Psoas muscle (tissue), 8 donors: ENCODE results near the gene SPTBN4. TPM values are rescaled to one million over a fixed set of nuclear protein-coding genes. Genes with fewer than 3 reads are reported as not detected.
A peak's percentile ranks its signal among the peaks of the same experiment; 100 is the strongest.
"Not testable (repeated sequence)": the region's sequence is repeated elsewhere in the genome, so short reads cannot be mapped to it uniquely, and the experiment has no call there.

Source experiments
- ATAC-seq, 4 donors: fragments of 200-7000 bp; cut with Tn5 transposase; one replicate each; pipeline ENCODE4 v1.9.1; 2020; ENCODE audit warnings: moderate library complexity in 3 of 4, mild to moderate bottlenecking in 2 of 4
- DNase-seq, 2 donors: peaks; one replicate each; pipeline ENCODE4 v3.0.0-alpha.2; 2020
- H3K27ac ChIP-seq: fragments of 200-600 bp; one replicate; pipeline ENCODE4 v1.8.0; 2022
- H3K27me3 ChIP-seq, 3 donors: fragments of 200-600 bp in 1 of 3; one replicate each; pipeline versions ENCODE4 v1.6.1 to v1.8.0; 2013 to 2022; ENCODE audit warnings: low read length in 2 of 3, mild to moderate bottlenecking in 2 of 3, moderate library complexity in 1 of 3; ENCODE audit not compliant: insufficient read depth in 3 of 3
- H3K36me3 ChIP-seq, 2 donors: fragments of 200-600 bp in 1 of 2; one replicate each; pipeline versions ENCODE4 v1.6.1 to v1.8.0; 2013 to 2022; ENCODE audit warnings: low read depth in 1 of 2, mild to moderate bottlenecking in 1 of 2, moderate library complexity in 1 of 2; ENCODE audit not compliant: insufficient read depth in 1 of 2
- H3K4me1 ChIP-seq: fragments of 200-600 bp; one replicate; pipeline ENCODE4 v1.8.0; 2022
- H3K4me3 ChIP-seq: fragments of 200-600 bp; one replicate; pipeline ENCODE4 v1.8.0; 2022; ENCODE audit warnings: mild to moderate bottlenecking
- H3K9me3 ChIP-seq: fragments of 200-600 bp; one replicate; pipeline ENCODE4 v1.8.0; 2022
- CTCF ChIP-seq: fragments of 200-600 bp; IDR thresholded peaks from one replicate; pipeline ENCODE4 v1.8.0; 2022; ENCODE audit warnings: antibody characterized with exemption
- WGBS, 3 donors: extraction: QIAGEN DNeasy Blood & Tissue Kit; methylation state at CpG; one replicate each; pipeline versions ENCODE4 v1.1.6 to v1.1.7; 2013; 5-methylcytosine and 5-hydroxymethylcytosine counted together
- intact Hi-C, 2 donors: fragments of 100-400 bp; cut with DNase I; formaldehyde crosslinking; loops; one replicate each; pipeline versions ENCODE4 v1.11.0 to v1.14.2; 2022
- polyA plus RNA-seq, 3 donors: library from polyadenylated mRNA; stranded (reverse); fragments of 200-250 nt; gene quantifications; one replicate each; pipeline ENCODE4 v1.2.3, GENCODE V29; 2013
- total RNA-seq, 4 donors: library from RNA; stranded (reverse); fragmentation: NEBNext Ultra II Directional in 2 of 4; extraction: Animal tissue kit (Norgen Biotek cat#: 25700) in 2 of 4; gene quantifications; one replicate each; pipeline versions ENCODE4 v1.2.1 to v1.2.4, GENCODE V29; 2021 to 2023
- donor health status: healthy with polysubstance abuse.
- donor health status: DM: no; HTN: no; CAD: no; lungs with moderate emphysema.
- donor health status: Bipolar disorder and iron deficiency.
- donor health status: healthy.
- donor health status: DM: yes; HTN: yes; CAD: no.
- donor health status: DM: no; HTN: no; CAD: no.
- donor health status: DM: no; HTN: no; CAD: no.
- donor health status: DM: yes; HTN: yes; CAD: no.

SPTBN4 gene
- total and polyA plus RNA-seq, 7 donors, result 0.66 to 4.7 (median 2.8) TPM

DNA sequence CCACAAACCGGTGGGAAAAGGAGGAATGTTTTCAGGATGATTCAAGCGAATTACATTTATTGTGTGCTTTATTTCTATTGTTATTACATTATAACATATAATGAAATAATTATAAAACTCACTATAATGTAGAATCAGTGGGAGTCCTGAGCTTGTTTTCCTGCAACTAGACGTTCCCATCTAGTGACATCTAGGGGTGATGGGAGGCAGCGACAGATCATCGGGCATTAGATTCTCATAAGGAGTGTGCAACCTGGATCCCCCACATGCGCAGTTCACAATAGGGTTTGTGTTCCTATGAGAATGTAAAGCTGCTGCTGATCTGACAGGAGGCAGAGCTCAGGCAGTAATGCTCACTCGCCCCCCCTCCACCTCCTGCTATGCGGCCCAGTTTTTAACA is 54.5 kb downstream of the SPTBN4 start:
- Histone ChIP-seq H3K27me3 (peaks cover 0 to 5% (median 0%) of the 10 kb centered on the region in 3 donors), H3K9me3 (no peaks in the 10 kb centered on the region), H3K4me3 (no peak overlapping the region), H3K27ac (no peak overlapping the region), H3K4me1 (no peaks in the 10 kb centered on the region), H3K36me3 (no peaks in the 10 kb centered on the region)
- DNase-seq (no peak), ATAC-seq (no peak)
- WGBS, 3 donors, result 74 to 81% (median 75%) methylated on average over 8 of the region's 8 CpGs
- intact Hi-C loops, result loop anchor here (10.0 kb wide), 2 partner anchors 206 to 386 kb away; no protein-coding TSS in a partner anchor
- peak; percentile 28 for TF ChIP-seq CTCF

GRCh38 chr19:40521900-40522299 is 55.1 kb downstream of the SPTBN4 start:
- not testable (repeated sequence) for H3K27me3 ChIP-seq, H3K27ac ChIP-seq, H3K36me3 ChIP-seq, H3K4me3 ChIP-seq, ATAC-seq, H3K9me3 ChIP-seq, H3K4me1 ChIP-seq, DNase-seq
- intact Hi-C loops, result loop anchor here (10.0 kb wide), 2 partner anchors 207 to 387 kb away; no protein-coding TSS in a partner anchor
- 82 to 87% (median 84%) methylated on average over 6 of the region's 6 CpGs for WGBS, 3 donors

DNA sequence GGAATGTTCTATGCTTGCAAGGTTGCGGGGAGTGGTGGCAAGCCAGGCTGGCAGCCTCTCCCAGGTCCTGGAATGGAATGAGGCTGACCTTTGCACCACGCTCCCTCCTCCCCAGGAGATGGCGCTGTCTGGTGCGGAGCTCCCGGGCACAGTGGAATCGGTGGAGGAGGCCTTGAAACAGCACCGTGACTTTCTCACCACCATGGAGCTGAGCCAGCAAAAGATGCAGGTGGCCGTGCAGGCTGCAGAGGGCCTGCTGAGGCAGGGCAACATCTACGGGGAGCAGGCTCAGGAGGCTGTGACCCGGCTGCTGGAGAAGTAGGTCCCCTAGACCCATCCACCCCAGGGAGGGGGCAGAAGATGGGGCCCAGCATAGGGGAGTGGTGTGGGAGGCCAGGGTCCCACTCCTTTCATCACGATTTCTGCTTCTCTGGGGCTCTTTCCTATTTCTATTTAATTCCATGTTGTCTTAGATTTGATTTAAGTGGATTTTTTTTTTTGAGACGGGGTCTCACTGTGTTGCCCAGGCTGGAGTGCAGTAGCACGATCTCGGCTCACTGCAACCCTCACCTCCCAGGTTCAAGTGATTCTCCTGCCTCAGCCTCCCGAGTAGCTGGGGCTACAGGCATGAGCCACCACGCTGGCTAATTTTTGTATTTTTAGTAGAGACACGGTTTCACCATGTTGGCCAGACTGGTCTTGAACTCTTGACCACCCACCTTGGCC is 56.7 kb downstream of the SPTBN4 start:
- H3K4me1 ChIP-seq, result no peaks in the 10 kb centered on the region
- no peak overlapping the region for H3K27ac ChIP-seq
- WGBS, 3 donors, result 48 to 61% (median 49%) methylated on average over 17 of the region's 17 CpGs
- ATAC-seq, result peak in 3 of 4 donors; percentile 38 to 66 (median 41)
- no peaks in the 10 kb centered on the region for H3K9me3 ChIP-seq
- H3K4me3 ChIP-seq, result no peak overlapping the region
- intact Hi-C loops, result loop anchor here (10.0 kb wide), 2 partner anchors 209 to 389 kb away; no protein-coding TSS in a partner anchor
- DNase-seq, result peak; percentile 49 to 62
- no peaks in the 10 kb centered on the region for H3K36me3 ChIP-seq
- peaks cover 0 to 5% (median 0%) of the 10 kb centered on the region in 3 donors for H3K27me3 ChIP-seq
- peak; percentile 30 for TF ChIP-seq CTCF

- H3K4me3 ChIP-seq, result no peak overlapping the region
- 74 to 76% (median 76%) methylated on average over 5 of the region's 5 CpGs for WGBS, 3 donors
- peaks cover 0 to 5% (median 0%) of the 10 kb centered on the region in 3 donors for H3K27me3 ChIP-seq
- H3K4me1 ChIP-seq, result no peaks in the 10 kb centered on the region
- DNase-seq (no peak), ATAC-seq (no peak)
- H3K9me3 ChIP-seq, result no peaks in the 10 kb centered on the region
- intact Hi-C loops, result loop anchor here (10.0 kb wide), 2 partner anchors 209 to 389 kb away; no protein-coding TSS in a partner anchor
- no peak overlapping the region for H3K27ac ChIP-seq
- H3K36me3 ChIP-seq, result no peaks in the 10 kb centered on the region
- TF ChIP-seq CTCF, result no peak
Observed at GRCh38 chr19:40524133-40524549, 57.3 kb downstream of the SPTBN4 start.

DNA sequence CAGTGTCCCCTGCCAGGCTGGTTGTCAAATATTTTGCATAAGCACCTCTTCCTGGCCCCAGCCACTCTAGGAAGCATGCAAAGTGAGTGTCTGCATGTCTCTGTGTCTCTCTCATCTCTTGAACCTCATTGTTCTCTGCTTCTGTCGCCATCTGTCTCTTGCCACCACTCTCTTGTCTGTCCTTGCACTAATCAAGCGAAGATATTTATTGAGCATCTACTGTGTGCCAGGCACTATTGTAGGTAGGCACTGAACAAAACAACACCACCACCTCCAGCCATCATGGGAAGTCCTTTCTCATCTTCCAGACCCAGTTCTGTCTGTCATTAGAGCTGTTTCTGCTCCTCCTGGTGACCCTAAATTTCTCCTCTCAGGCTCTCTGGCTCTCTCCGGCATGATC is 57.9 kb downstream of the SPTBN4 start:
- Histone ChIP-seq H3K27ac (no peak overlapping the region), H3K9me3 (no peaks in the 10 kb centered on the region), H3K27me3 (peaks cover 0 to 5% (median 0%) of the 10 kb centered on the region in 3 donors), H3K4me3 (no peak overlapping the region), H3K4me1 (no peaks in the 10 kb centered on the region), H3K36me3 (no peaks in the 10 kb centered on the region)
- 82 to 94% (median 89%) methylated on average over 3 of the region's 3 CpGs for WGBS, 3 donors
- no peak for TF ChIP-seq CTCF
- DNase-seq, result no peak
- no peak for ATAC-seq
- intact Hi-C loops, result loop anchor here (5.0 to 10.0 kb wide), 4 partner anchors 78 to 390 kb away; partner anchors contain the start of gene LTBP4 (in 1 of the 2)
